ENCODE data around the gene CHST8.

DNA sequence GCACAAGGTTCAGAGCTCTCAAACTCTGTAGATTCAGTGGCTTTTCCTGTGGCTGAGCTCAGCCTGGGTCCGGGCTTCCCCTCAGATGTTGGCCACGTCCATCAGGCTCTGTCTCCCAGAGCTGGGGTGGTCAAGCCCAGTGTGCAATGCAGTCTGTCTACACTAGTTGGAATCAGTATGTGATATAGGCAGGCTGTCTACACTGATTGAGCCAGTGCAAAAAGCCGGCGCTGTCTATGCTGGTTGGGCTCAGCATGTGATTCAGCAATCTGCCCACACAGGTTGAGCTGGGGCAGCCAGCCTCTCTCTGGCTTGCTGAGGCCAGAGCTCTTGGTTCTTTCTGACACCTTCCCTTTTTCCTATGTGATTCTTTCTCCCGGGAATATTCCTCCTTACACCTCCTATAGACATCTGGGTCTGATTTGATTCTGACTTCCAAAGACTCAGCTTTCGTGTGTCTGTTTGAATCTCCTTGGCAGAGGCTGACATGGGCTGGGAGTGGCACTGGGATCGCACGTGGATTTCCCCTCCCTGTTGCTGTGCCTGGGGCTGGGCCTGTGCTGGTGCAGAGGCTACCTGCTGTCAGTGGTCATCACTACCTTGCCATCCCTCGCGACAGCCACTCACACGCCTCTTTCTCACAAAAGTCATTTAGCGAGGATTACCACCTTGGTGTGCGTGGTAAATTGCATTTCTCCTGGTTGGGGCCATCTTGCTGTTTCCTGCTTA, 9.3 kb downstream of the CHST8 start:
- TF ChIP-seq, protein P1, sequence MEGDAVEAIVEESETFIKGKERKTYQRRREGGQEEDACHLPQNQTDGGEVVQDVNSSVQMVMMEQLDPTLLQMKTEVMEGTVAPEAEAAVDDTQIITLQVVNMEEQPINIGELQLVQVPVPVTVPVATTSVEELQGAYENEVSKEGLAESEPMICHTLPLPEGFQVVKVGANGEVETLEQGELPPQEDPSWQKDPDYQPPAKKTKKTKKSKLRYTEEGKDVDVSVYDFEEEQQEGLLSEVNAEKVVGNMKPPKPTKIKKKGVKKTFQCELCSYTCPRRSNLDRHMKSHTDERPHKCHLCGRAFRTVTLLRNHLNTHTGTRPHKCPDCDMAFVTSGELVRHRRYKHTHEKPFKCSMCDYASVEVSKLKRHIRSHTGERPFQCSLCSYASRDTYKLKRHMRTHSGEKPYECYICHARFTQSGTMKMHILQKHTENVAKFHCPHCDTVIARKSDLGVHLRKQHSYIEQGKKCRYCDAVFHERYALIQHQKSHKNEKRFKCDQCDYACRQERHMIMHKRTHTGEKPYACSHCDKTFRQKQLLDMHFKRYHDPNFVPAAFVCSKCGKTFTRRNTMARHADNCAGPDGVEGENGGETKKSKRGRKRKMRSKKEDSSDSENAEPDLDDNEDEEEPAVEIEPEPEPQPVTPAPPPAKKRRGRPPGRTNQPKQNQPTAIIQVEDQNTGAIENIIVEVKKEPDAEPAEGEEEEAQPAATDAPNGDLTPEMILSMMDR (IDR thresholded peaks at IDR 0.05), result no peak
- TF ChIP-seq POLR2A (IDR thresholded peaks at IDR 0.05), result no peak
